ENCODE data around the gene SYT1. TPM values are rescaled to one million over a fixed set of nuclear protein-coding genes. Genes with fewer than 3 reads are reported as not detected.

Gene SYT1
- total RNA-seq, 1 donor from 2014 or later: 8.4 TPM

GRCh38 chr12:79344855-79345847, 480.6 kb downstream of the SYT1 start:
- no peak for DNase-seq (ENCODE audit: low spot score)

DNA sequence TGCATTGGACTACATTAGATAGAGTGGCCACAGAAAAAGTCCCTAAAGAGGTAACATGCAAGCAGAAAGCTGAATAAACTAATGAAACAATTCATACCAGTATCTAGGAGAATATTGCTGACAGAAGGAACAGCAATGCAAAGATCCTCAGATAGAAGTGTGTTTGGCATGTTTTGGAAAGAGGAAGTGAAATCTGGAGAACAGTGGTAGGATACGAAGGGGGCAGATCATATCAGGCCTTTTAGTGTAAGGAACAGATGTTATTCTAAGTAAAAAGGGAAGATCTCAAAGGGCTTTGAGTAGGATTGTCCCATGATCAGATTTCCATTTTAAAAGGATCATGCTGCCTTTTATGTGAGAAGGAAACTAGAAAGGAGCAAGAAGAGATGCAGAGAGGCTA, 483.3 kb downstream of the SYT1 start:
- DNase-seq (ENCODE audit: low spot score): no peak

DNA sequence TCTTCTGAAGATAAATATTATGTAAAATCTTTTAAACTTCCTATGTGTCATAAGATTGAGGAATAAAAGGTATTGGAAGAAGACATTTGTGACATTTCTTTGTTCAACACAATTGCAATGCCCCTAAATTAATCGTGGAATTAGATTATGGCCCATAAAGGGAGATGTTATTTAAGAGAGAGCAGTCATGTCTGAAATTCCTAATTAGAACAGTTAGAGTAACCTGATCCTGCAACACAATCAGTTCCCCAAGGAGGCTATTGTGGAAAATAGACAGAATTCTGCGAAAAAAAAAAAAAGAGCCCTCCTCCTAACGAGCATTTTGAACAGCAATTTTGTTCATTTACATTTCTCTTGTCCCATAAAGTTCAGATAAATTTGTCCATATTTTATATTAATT, 486.7 kb downstream of the SYT1 start:
- no peak for DNase-seq (ENCODE audit: low spot score)

DNA sequence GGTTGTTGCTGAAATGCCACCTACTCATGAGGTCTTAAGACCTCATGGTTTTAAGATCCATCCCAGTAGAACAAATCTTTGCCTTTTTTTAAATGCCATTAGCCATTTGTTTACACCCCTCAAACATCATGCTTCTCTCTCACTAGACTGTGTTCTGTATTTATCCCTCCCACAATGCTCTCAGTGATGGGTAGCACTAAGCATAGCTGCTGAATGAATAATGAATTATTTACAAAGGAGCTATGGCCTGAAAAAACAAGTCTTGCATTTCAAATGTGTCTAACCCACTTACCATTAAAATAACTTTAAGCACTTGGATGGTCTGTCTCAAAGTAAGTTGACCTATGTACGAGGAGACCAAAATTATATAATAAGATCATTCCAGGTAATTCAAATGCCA, 491.6 kb downstream of the SYT1 start:
- DNase-seq (ENCODE audit: low spot score): no peak

DNA sequence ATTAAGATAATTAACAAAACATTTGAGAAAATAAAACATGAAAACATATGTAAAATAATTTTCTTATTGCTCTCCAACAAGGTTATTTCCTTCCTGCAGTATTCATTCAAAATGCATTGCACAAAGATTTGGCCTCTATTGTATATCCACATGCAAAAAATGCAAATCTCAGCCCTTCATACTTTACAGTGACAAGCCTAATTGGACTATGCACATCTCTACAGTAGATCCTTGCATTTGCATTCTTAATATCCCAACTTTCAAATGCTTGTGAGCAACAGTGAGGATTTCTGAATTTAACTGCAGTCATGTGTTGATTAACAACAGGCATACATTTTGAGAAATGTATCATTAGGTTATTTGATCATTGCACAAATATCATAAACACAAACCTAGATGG, 492.5 kb downstream of the SYT1 start:
- no peak for DNase-seq (ENCODE audit: low spot score)

DNA sequence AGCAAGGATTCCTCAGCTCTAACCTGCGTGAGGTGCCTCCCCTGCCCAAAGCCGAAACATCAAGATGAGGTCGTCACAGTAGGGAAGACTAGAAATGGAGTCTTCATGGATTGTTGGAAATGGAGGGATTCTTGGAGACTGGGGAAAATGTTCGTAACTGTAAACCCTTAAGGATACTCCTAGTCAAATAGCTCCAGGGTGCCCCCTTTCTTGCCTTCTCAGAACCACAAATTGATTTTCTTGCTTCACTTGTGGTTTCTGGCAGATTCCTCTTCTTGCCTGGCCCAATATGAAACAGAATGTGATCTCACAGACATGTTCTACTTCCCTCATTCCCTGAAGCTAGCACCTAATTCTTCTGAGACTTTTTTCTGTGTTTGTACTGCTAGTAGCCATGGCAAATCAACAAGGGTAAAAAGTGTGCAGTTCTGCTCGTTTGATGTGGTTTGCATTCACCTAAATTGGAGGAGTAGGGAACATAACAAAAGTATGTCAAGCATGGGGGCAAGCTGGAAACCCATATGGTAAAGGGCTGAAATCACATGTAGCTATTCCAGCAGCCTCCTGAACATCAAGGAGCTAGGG, 494.2 kb downstream of the SYT1 start:
- DNase-seq (ENCODE audit: low spot score): no peak

GRCh38 chr12:79360286-79360685, 495.7 kb downstream of the SYT1 start:
- no peak for DNase-seq (ENCODE audit: low spot score)

GRCh38 chr12:79360936-79361335, 496.4 kb downstream of the SYT1 start:
- DNase-seq (ENCODE audit: low spot score): no peak

DNA sequence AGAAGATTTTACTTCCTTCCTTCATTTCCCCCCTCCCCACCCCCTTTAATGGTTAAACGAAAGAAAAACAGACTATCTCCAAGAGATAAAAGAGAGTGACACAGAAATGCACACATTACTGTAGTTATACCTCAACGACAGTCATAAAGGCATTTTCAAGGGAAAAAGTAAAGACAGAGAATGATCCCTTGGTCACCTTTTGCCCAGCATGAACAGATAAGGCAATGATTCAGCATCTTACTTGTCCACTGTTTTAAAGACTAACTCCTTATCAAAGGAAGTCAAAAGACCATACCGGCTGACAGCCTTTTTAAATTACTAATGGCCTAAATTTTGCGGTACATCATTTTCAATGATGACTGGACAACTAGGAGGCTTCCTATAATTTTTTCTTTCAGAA, 499.6 kb downstream of the SYT1 start:
- no peak for DNase-seq (ENCODE audit: low spot score)

GRCh38 chr12:79366374-79366773, 501.8 kb downstream of the SYT1 start:
- peak; percentile 36 for DNase-seq (ENCODE audit: low spot score)

DNA sequence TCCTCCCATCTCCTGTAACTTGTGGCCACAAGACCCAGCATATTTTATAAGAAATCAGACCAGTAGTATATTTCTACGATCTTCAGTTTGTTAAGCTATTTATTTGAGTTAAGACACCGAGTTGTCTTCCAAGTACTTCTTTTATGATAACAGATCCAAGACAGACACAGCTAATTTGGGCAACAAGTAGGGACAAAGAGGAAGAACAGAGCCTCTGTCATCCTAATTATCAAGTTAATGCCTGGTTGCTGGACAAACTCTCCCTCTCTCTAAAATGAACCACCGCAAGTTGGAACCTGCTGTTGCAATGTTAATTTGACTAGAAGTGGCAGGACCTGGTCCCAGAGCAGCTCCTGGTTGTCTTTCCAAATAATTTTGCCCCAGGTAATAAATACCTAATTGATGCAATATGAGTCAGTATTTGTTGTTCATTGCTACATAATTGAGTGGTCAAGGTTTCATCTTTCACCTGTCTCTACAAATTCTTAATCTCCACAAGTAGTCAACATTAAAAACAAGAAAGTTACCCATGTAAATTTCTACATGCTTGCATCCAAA, 502.5 kb downstream of the SYT1 start:
- peak; percentile 64 for DNase-seq (ENCODE audit: low spot score)

DNA sequence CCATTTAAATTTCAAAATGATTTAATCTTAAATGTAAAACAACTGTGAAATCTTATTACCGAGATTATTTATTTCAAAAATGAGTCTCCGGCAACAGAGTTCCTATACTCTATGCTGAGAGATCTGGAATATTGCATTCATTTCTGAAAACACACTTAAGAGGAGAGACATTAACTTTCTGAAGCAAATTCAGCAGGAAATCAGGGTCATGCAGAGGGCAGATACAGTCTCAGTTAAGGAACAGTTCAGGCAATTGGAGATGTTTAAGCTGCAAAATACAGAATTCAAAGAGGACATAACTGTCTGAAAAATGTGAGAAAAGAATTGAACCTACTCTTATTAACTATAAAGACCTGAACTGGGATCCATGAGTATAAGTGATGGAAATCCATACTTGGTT, 505.4 kb downstream of the SYT1 start:
- peak; percentile 67 for DNase-seq (ENCODE audit: low spot score)

GRCh38 chr12:79371226-79371625, 506.7 kb downstream of the SYT1 start:
- no peak for DNase-seq (ENCODE audit: low spot score)

GRCh38 chr12:79373896-79374499, 509.4 kb downstream of the SYT1 start:
- DNase-seq (ENCODE audit: low spot score): peak; percentile 32

- DNase-seq (ENCODE audit: low spot score): peak; percentile 47
These were observed 510.0 kb downstream of the SYT1 start for GRCh38 chr12:79374545-79374944.

- DNase-seq (ENCODE audit: low spot score): no peak
These were observed 510.5 kb downstream of the SYT1 start for GRCh38 chr12:79375050-79375449.

GRCh38 chr12:79378496-79378895, 513.9 kb downstream of the SYT1 start:
- DNase-seq (ENCODE audit: low spot score): no peak

GRCh38 chr12:79380402-79380801, 515.8 kb downstream of the SYT1 start:
- DNase-seq (ENCODE audit: low spot score): no peak

GRCh38 chr12:79381248-79382208, 517.0 kb downstream of the SYT1 start:
- no peak for DNase-seq (ENCODE audit: low spot score)

GRCh38 chr12:79384551-79384950, 520.0 kb downstream of the SYT1 start:
- DNase-seq (ENCODE audit: low spot score): no peak

DNA sequence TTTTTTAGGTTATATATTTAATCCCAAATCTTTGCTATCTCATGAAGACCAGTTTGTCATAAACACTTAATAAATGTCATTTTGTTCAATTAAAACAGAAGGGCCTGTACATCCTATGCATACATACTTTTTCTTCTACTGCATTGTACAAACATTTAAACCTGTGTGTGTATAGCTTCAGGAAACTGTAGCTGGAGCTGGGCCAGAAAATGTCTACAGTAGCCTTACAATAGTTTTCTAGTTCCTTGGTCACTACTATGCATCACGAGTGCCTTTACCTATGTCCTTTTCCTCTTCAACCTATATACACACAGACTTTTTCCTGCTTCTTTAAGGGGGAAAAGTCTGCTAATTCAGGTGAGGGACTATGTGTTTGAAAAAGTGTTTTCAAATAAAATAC, 523.4 kb downstream of the SYT1 start:
- DNase-seq (ENCODE audit: low spot score): no peak

Measured in umbilical cord (tissue), 2 donors.